ENCODE measurements around the gene MAML3.
A peak's percentile ranks its signal among the peaks of the same experiment; 100 is the strongest.

MAML3 gene

GRCh38 chr4:140153718-140154571 lies at the start of gene MAML3:
TSS of gene MAML3 (minus strand) at chr4:140154184. CDS start at chr4:140153327, 857 bp downstream.
- TF ChIP-seq CTCF (IDR thresholded peaks at IDR 0.05; ENCODE audit: low read depth, low read length, missing control alignments) = no peak
- peak within 1 kb of the TSS; percentile 30 for H3K4me3 ChIP-seq (ENCODE audit: low read depth, low read length)
- DNase-seq (ENCODE audit: low read depth) = no peak

GRCh38 chr4:140198942-140199341 lies 45.0 kb upstream of the MAML3 start:
- H3K4me3 ChIP-seq (ENCODE audit: low read depth, low read length) = no peak overlapping the region
- no peak for DNase-seq (ENCODE audit: low read depth)
- no peak for TF ChIP-seq CTCF (IDR thresholded peaks at IDR 0.05; ENCODE audit: low read depth, low read length, missing control alignments)

GRCh38 chr4:140195806-140196205 lies 41.8 kb upstream of the MAML3 start:
- no peak overlapping the region for H3K4me3 ChIP-seq (ENCODE audit: low read depth, low read length)
- TF ChIP-seq CTCF (IDR thresholded peaks at IDR 0.05; ENCODE audit: low read depth, low read length, missing control alignments) = no peak
- no peak for DNase-seq (ENCODE audit: low read depth)

GRCh38 chr4:140189805-140190204 lies 35.8 kb upstream of the MAML3 start:
- no peak for DNase-seq (ENCODE audit: low read depth)
- H3K4me3 ChIP-seq (ENCODE audit: low read depth, low read length) = no peak overlapping the region
- TF ChIP-seq CTCF (IDR thresholded peaks at IDR 0.05; ENCODE audit: low read depth, low read length, missing control alignments) = no peak

GRCh38 chr4:140188975-140189374 lies 35.0 kb upstream of the MAML3 start:
- TF ChIP-seq CTCF (IDR thresholded peaks at IDR 0.05; ENCODE audit: low read depth, low read length, missing control alignments) = no peak

GRCh38 chr4:140187316-140187695 lies 33.3 kb upstream of the MAML3 start:
- no peak overlapping the region for H3K4me3 ChIP-seq (ENCODE audit: low read depth, low read length)
- no peak for DNase-seq (ENCODE audit: low read depth)
- no peak for TF ChIP-seq CTCF (IDR thresholded peaks at IDR 0.05; ENCODE audit: low read depth, low read length, missing control alignments)

More at GRCh38 chr4:140188975-140189374, 35.0 kb upstream of the MAML3 start:
- no peak for DNase-seq (ENCODE audit: low read depth)
- no peak overlapping the region for H3K4me3 ChIP-seq (ENCODE audit: low read depth, low read length)
